Stimulated activated memory B cell treated with anti-CD40 and anti-IgM and Interleukin-4, amounts not matched to agents 10 μg/mL and 1 μg/mL and 100 μg/mL, for 72 hours (primary cell): ENCODE measurements around the gene ACVRL1.
A peak's percentile ranks its signal among the peaks of the same experiment; 100 is the strongest.

Experiments
- ATAC-seq: fragments of 150-1000 bp; cut with Tn5 transposase; 2 replicates; pipeline ENCODE4 v1.10.0; 2021
- H3K27ac Mint-ChIP-seq: one replicate; pipeline ENCODE4 v1.8.0; 2022; ENCODE audit warnings: mild to moderate bottlenecking, mixed read lengths
- H3K27me3 Mint-ChIP-seq: one replicate; pipeline ENCODE4 v1.8.0; 2022; ENCODE audit warnings: mixed read lengths
- H3K36me3 Mint-ChIP-seq: one replicate; pipeline ENCODE4 v1.8.0; 2022; ENCODE audit warnings: mixed read lengths
- H3K4me1 Mint-ChIP-seq: one replicate; pipeline ENCODE4 v1.8.0; 2022; ENCODE audit warnings: mixed read lengths
- H3K4me3 Mint-ChIP-seq: one replicate; pipeline ENCODE4 v1.8.0; 2022; ENCODE audit warnings: mild to moderate bottlenecking, moderate library complexity, mixed read lengths
- H3K9me3 Mint-ChIP-seq: one replicate; pipeline ENCODE4 v1.8.0; 2022; ENCODE audit warnings: mixed read lengths

ACVRL1 gene

GRCh38 chr12:51914034-51914923, 7.0 kb downstream of the ACVRL1 start:
- Mint-ChIP-seq H3K4me3 (no peak overlapping the region), H3K4me1 (peaks cover 16% of the 10 kb centered on the region), H3K9me3 (no peaks in the 10 kb centered on the region), H3K36me3 (no peaks in the 10 kb centered on the region), H3K27me3 (peaks cover 62% of the 10 kb centered on the region), H3K27ac (no peak overlapping the region)
- ATAC-seq = no peak

GRCh38 chr12:51915003-51915625, 7.8 kb downstream of the ACVRL1 start:
- H3K27me3 Mint-ChIP-seq = peaks cover 54% of the 10 kb centered on the region
- H3K4me3 Mint-ChIP-seq = no peak overlapping the region
- H3K27ac Mint-ChIP-seq = no peak overlapping the region
- no peak for ATAC-seq
- H3K9me3 Mint-ChIP-seq = no peaks in the 10 kb centered on the region
- peaks cover 16% of the 10 kb centered on the region for H3K4me1 Mint-ChIP-seq
- no peaks in the 10 kb centered on the region for H3K36me3 Mint-ChIP-seq

GRCh38 chr12:51915951-51916350, 8.6 kb downstream of the ACVRL1 start:
- Mint-ChIP-seq H3K4me1 (peaks cover 14% of the 10 kb centered on the region), H3K27me3 (peaks cover 45% of the 10 kb centered on the region), H3K4me3 (no peak overlapping the region), H3K27ac (no peak overlapping the region), H3K36me3 (no peaks in the 10 kb centered on the region), H3K9me3 (no peaks in the 10 kb centered on the region)
- ATAC-seq = no peak

GRCh38 chr12:51917041-51917590, 9.8 kb downstream of the ACVRL1 start:
- Mint-ChIP-seq H3K4me3 (no peak overlapping the region), H3K27me3 (peaks cover 34% of the 10 kb centered on the region), H3K36me3 (no peaks in the 10 kb centered on the region), H3K4me1 (peaks cover 4% of the 10 kb centered on the region), H3K27ac (no peak overlapping the region), H3K9me3 (no peaks in the 10 kb centered on the region)
- no peak for ATAC-seq

- Mint-ChIP-seq H3K9me3 (no peaks in the 10 kb centered on the region), H3K27ac (no peak overlapping the region), H3K36me3 (no peaks in the 10 kb centered on the region), H3K27me3 (peaks cover 26% of the 10 kb centered on the region), H3K4me3 (no peak overlapping the region), H3K4me1 (peaks cover 8% of the 10 kb centered on the region)
- ATAC-seq = no peak
Observed at GRCh38 chr12:51917746-51918453, 10.6 kb downstream of the ACVRL1 start.

- H3K36me3 Mint-ChIP-seq = no peaks in the 10 kb centered on the region
- no peak overlapping the region for H3K4me3 Mint-ChIP-seq
- H3K27ac Mint-ChIP-seq = no peak overlapping the region
- ATAC-seq = no peak
- H3K4me1 Mint-ChIP-seq = peaks cover 29% of the 10 kb centered on the region
- H3K27me3 Mint-ChIP-seq = peaks cover 8% of the 10 kb centered on the region
- no peaks in the 10 kb centered on the region for H3K9me3 Mint-ChIP-seq
Observed at GRCh38 chr12:51920046-51920445, 12.7 kb downstream of the ACVRL1 start.

- H3K27ac Mint-ChIP-seq = no peak overlapping the region
- no peaks in the 10 kb centered on the region for H3K9me3 Mint-ChIP-seq
- peaks cover 37% of the 10 kb centered on the region for H3K4me1 Mint-ChIP-seq
- ATAC-seq = no peak
- H3K36me3 Mint-ChIP-seq = no peaks in the 10 kb centered on the region
- no peak overlapping the region for H3K4me3 Mint-ChIP-seq
- no peaks in the 10 kb centered on the region for H3K27me3 Mint-ChIP-seq
Observed at GRCh38 chr12:51921017-51921725, 13.9 kb downstream of the ACVRL1 start.

- Mint-ChIP-seq H3K4me3 (no peak overlapping the region), H3K27me3 (no peaks in the 10 kb centered on the region), H3K36me3 (no peaks in the 10 kb centered on the region), H3K4me1 (peaks cover 37% of the 10 kb centered on the region), H3K9me3 (no peaks in the 10 kb centered on the region), H3K27ac (no peak overlapping the region)
- no peak for ATAC-seq
Observed at GRCh38 chr12:51922146-51922545, 14.8 kb downstream of the ACVRL1 start.

GRCh38 chr12:51922762-51923505, 15.6 kb downstream of the ACVRL1 start:
- H3K4me1 Mint-ChIP-seq = peaks cover 37% of the 10 kb centered on the region
- peak overlapping the region; percentile 56 for H3K27ac Mint-ChIP-seq
- peak; percentile 62 for ATAC-seq
- no peaks in the 10 kb centered on the region for H3K9me3 Mint-ChIP-seq
- H3K4me3 Mint-ChIP-seq = no peak overlapping the region
- no peaks in the 10 kb centered on the region for H3K27me3 Mint-ChIP-seq
- no peaks in the 10 kb centered on the region for H3K36me3 Mint-ChIP-seq

GRCh38 chr12:51923506-51924365, 16.4 kb downstream of the ACVRL1 start:
- peak overlapping the region; percentile 35 for H3K4me3 Mint-ChIP-seq
- peak overlapping the region; percentile 56 for H3K27ac Mint-ChIP-seq

GRCh38 chr12:51924551-51925319, 17.4 kb downstream of the ACVRL1 start:
- Mint-ChIP-seq H3K4me3 (no peak overlapping the region), H3K27ac (peak overlapping the region; percentile 23), H3K36me3 (no peaks in the 10 kb centered on the region), H3K9me3 (no peaks in the 10 kb centered on the region), H3K27me3 (peaks cover 16% of the 10 kb centered on the region), H3K4me1 (peaks cover 37% of the 10 kb centered on the region)
- peak; percentile 45 for ATAC-seq

More at GRCh38 chr12:51923506-51924365, 16.4 kb downstream of the ACVRL1 start:
- Mint-ChIP-seq H3K4me1 (peaks cover 37% of the 10 kb centered on the region), H3K9me3 (no peaks in the 10 kb centered on the region), H3K36me3 (no peaks in the 10 kb centered on the region), H3K27me3 (peaks cover 7% of the 10 kb centered on the region)
- peak; percentile 34 for ATAC-seq

GRCh38 chr12:51925346-51926063, 18.2 kb downstream of the ACVRL1 start:
- no peak overlapping the region for H3K4me3 Mint-ChIP-seq
- no peaks in the 10 kb centered on the region for H3K36me3 Mint-ChIP-seq
- peaks cover 16% of the 10 kb centered on the region for H3K27me3 Mint-ChIP-seq
- no peak for ATAC-seq
- H3K27ac Mint-ChIP-seq = no peak overlapping the region
- peaks cover 37% of the 10 kb centered on the region for H3K4me1 Mint-ChIP-seq
- no peaks in the 10 kb centered on the region for H3K9me3 Mint-ChIP-seq
